Effector memory CD8-positive, alpha-beta T cell (primary cell): ENCODE measurements around the gene SLC36A2.
"Not testable (repeated sequence)": the region's sequence is repeated elsewhere in the genome, so short reads cannot be mapped to it uniquely, and the experiment has no call there.

ENCODE experiments used
- ATAC-seq: fragments of 150-1000 bp; cut with Tn5 transposase; replicated peaks from 2 replicates; pipeline ENCODE4 v1.10.0; 2021; ENCODE audit warnings: mild to moderate bottlenecking, moderate library complexity
- DNase-seq, 3 experiments: peaks; one replicate each; pipeline ENCODE4 v3.0.0; 2021
- H3K27ac Mint-ChIP-seq, 2 donors: one replicate each; pipeline ENCODE4 v1.8.0; 2022; ENCODE audit warnings: mild to moderate bottlenecking in 2 of 2, mixed read lengths in 2 of 2, moderate library complexity in 2 of 2
- H3K27me3 Mint-ChIP-seq, 2 donors: one replicate each; pipeline ENCODE4 v1.8.0; 2022; ENCODE audit warnings: mixed read lengths in 2 of 2
- H3K36me3 Mint-ChIP-seq: one replicate; pipeline ENCODE4 v1.8.0; 2022; ENCODE audit warnings: mild to moderate bottlenecking, moderate library complexity, mixed read lengths; ENCODE audit not compliant: insufficient read depth
- H3K4me1 Mint-ChIP-seq, 2 donors: one replicate each; pipeline ENCODE4 v1.8.0; 2022; ENCODE audit warnings: low read depth in 2 of 2, mixed read lengths in 2 of 2
- H3K4me3 Mint-ChIP-seq, 2 donors: one replicate each; pipeline ENCODE4 v1.8.0; 2022; ENCODE audit warnings: mild to moderate bottlenecking in 2 of 2, mixed read lengths in 2 of 2, moderate library complexity in 2 of 2
- H3K9me3 Mint-ChIP-seq, 2 donors: one replicate each; pipeline ENCODE4 v1.8.0; 2022; ENCODE audit warnings: mixed read lengths in 2 of 2

Gene SLC36A2

DNA sequence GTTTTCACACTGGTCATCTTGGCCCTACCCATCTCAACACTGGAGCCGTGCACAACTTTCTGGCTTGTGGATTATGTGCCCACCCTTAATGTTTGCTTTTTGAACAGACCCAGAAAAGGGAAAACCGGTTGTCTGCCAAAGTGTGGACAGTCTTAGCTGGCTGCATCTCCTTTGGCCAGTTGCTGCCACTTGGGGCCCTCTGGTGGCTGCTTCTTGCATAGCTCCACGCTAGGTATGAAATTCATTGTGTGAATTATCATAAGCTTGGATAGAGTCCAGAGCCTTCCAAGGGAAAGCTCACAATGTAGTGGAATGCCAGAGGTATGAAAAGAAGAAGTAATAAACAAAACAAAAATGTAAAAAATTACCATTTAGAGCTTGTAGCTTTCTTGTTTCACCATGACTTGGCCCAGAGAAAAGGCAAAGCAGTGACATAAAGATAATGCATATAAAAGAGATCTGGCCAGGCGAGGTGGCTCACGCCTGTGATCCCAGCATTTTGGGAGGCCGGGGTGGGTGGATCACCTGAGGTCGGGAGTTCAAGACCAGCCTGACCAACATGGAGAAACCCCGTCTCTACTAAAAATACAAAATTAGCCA lies 31.3 kb downstream of the SLC36A2 start:
- ATAC-seq: peak; percentile 48
- DNase-seq: peak; percentile 36 to 50 (median 39)
- Mint-ChIP-seq H3K27me3 (peaks cover 31 to 49% of the 10 kb centered on the region in 2 donors), H3K9me3 (peaks cover 0 to 3% of the 10 kb centered on the region in 2 donors), H3K4me1 (peaks cover 0 to 3% of the 10 kb centered on the region in 2 donors), H3K36me3 (no peaks in the 10 kb centered on the region), H3K27ac (no peak overlapping the region), H3K4me3 (no peak overlapping the region)

DNA sequence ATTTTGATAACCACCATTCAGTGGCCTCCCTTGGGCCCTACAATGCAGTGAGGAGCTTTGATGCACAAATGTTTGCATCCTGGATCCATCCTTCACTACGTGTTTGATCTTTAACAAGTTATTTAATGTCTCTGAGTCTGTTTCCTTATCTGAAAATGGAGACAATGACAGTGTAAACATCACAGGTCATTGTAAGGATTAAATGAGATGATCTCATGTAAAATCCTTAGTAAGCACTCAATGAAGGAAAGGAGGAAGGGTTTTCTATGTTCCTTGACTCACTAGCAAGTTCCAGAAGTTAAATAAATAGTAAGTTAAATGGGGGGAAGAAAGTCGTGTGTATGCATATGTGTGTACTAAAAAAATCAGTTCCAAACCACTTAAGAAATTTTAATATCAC lies 34.0 kb downstream of the SLC36A2 start:
- Mint-ChIP-seq H3K4me1 (peaks cover 0 to 3% of the 10 kb centered on the region in 2 donors), H3K9me3 (peaks cover 0 to 8% of the 10 kb centered on the region in 2 donors), H3K36me3 (no peaks in the 10 kb centered on the region), H3K27ac (no peak overlapping the region), H3K4me3 (no peak overlapping the region), H3K27me3 (peaks cover 40 to 61% of the 10 kb centered on the region in 2 donors)
- DNase-seq (no peak), ATAC-seq (no peak)

DNA sequence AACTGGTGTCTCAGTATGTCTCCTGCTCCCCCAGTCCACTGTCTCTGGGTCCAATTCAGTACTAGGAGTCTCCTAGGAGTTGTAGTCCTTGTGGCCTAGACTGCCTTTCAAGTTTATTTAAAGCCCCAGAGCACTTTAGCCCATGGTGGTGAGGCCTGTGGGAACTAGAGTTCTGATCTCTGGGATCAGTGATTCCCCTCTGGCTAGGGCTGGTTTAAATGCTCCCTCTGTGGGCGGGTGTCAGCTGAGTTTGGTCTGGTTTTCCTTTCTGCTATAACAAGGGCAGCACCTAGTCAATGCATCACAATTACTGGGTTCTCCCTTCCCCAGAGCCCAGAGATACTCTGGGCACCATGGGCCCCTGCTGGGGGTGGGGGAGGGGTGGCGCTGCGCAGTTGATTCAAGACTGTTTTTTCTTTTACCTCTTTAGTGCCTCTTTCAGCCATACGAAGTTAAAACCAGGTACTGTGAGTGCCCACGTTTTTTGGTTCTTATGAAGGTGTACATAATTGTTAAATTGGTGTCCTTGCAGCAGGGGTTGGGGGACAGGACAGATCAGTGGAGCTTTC lies 34.5 kb downstream of the SLC36A2 start:
- no peak overlapping the region for H3K4me3 Mint-ChIP-seq
- H3K27me3 Mint-ChIP-seq: peaks cover 40 to 61% of the 10 kb centered on the region in 2 donors
- ATAC-seq: no peak
- H3K27ac Mint-ChIP-seq: no peak overlapping the region
- peaks cover 0 to 8% of the 10 kb centered on the region in 2 donors for H3K9me3 Mint-ChIP-seq
- no peaks in the 10 kb centered on the region for H3K36me3 Mint-ChIP-seq
- DNase-seq: no peak
- H3K4me1 Mint-ChIP-seq: peaks cover 0 to 3% of the 10 kb centered on the region in 2 donors

DNA sequence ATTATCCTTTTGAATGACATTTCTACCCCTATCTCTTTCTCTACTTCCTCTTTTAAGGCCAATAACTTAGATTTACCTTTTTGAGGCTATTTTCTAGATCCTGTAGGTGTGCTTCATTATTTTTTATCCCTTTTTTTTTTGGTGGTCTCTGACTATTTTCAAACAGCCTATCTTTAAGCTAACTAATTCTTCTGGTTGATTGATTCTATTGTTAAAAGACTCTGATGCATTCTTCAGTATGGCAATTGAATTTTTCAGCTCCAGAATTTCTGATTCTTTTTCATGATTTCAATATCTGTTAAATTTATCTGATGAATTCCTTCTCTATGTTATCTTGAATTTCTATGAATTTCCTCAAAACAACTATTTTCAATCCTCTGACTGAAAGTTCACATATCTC lies 36.4 kb downstream of the SLC36A2 start:
- Mint-ChIP-seq H3K4me1 (peaks cover 0 to 1% of the 10 kb centered on the region in 2 donors), H3K27me3 (peaks cover 38 to 42% of the 10 kb centered on the region in 2 donors), H3K9me3 (peaks cover 0 to 8% of the 10 kb centered on the region in 2 donors), H3K27ac (no peak overlapping the region), H3K4me3 (no peak overlapping the region), H3K36me3 (no peaks in the 10 kb centered on the region)
- no peak for DNase-seq
- no peak for ATAC-seq

DNA sequence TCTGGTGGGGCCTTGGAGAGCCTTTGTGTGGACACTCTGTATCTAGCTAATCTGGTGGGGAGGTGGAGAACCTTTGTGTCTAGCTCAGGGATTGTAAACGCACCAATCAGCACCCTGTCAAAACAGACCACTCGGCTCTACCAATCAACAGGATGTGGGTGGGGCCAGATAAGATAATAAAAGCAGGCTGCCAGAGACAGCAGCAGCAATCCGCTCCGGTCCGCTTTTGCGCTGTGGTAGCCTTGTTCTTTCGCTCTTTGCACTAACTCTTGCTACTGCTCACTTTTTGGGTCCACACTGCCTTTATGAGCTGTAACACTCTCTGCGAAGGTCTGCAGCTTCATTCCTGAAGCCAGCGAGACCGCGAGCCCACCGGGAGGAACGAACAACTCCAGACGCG lies 37.5 kb downstream of the SLC36A2 start:
- not testable (repeated sequence) for DNase-seq, H3K4me3 Mint-ChIP-seq, H3K4me1 Mint-ChIP-seq, H3K9me3 Mint-ChIP-seq, H3K36me3 Mint-ChIP-seq, H3K27ac Mint-ChIP-seq, ATAC-seq
- H3K27me3 Mint-ChIP-seq: peaks cover 37% of the 10 kb centered on the region in 2 donors

DNA sequence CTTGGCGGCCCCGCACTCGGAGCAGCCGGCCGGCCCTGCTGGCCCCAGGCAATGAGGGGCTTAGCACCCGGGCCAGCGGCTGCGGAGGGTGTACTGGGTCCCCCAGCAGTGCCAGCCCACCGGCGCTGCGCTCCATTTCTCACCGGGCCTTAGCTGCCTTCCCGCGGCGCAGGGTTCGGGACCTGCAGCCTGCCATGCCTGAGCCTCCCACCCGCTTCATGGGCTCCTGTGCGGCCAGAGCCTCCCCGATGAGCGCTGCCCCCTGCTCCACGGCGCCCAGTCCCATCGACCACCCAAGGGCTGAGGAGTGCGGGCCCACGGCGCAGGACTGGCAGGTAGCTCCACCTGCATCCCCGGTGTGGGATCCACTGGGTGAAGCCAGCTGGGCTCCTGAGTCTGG lies 38.1 kb downstream of the SLC36A2 start:
- not testable (repeated sequence) for H3K4me1 Mint-ChIP-seq, H3K27ac Mint-ChIP-seq, DNase-seq, H3K36me3 Mint-ChIP-seq, H3K9me3 Mint-ChIP-seq, H3K4me3 Mint-ChIP-seq, ATAC-seq
- peaks cover 34 to 38% of the 10 kb centered on the region in 2 donors for H3K27me3 Mint-ChIP-seq

DNA sequence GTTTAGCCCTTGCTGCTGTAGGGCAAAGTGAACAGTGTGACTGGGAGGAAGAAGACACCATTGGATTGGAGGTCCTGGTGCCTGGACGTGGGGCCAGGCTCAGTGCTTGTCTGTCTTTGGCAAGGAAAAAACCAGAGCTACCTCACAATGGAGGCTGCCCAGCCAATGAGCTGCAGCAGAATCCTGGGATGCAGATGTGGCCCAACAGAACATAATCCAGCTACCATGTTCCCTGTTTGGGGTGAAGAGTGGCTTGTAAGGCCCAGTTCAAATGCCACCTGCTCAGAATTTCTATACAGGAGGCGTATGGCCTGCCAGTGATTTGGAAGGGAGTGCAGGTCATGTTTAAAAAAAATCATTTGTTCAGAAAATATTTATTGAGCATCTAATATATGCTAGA lies 43.7 kb downstream of the SLC36A2 start, which contains the start of gene SLC36A3:
Gene SLC36A3 (minus strand): TSS at position 101 of the 400 bp plus-strand sequence. CDS start 412 bp downstream, outside the sequence.
- Mint-ChIP-seq H3K4me1 (no peaks in the 10 kb centered on the region), H3K27me3 (peaks cover 48 to 55% of the 10 kb centered on the region in 2 donors), H3K4me3 (no peak within 1 kb of the TSS), H3K9me3 (no peaks in the 10 kb centered on the region), H3K36me3 (no peaks in the 10 kb centered on the region), H3K27ac (no peak within 1 kb of the TSS)
- no peak for DNase-seq
- ATAC-seq: no peak

DNA sequence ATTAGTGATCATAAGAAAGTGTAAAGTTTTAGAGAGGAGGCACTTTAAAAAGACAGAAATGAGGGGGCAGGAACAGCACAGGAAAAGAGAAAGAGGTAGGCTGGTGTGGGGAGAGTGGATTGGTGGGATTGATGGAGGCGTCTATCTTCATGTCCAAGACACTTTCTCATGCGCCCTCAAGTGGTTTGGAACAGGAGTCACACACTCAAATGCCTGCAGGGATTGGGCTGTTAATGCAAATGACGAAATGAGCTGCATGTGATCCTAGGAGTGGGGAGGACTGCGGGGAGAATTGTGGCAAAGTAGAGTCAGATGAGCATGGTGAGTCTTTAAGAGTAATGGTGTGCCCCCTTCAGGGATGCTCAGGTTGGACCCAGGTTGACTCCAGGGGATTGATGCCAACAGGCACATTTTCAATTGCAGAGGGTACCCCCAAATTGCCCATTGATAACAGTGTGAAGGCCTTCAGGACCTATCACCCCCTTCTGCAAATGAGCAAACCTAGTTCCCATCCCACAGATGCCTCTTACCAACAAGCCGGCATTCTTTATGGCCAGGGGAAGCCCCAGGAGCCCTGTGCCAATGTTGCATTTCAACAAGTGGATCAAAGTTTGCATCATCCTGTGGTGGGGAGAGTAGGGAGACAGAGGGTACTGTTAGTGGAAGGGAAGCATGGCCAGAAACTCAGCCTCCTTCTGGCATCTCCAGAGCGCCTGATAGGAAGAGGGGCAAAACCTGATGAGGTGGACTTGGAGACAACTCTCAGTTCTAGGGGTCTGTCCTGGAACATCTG lies 49.1 kb downstream of the SLC36A2 start:
- H3K27ac Mint-ChIP-seq: no peak overlapping the region
- H3K36me3 Mint-ChIP-seq: no peaks in the 10 kb centered on the region
- peaks cover 0 to 6% of the 10 kb centered on the region in 2 donors for H3K4me1 Mint-ChIP-seq
- H3K27me3 Mint-ChIP-seq: peaks cover 66 to 80% of the 10 kb centered on the region in 2 donors
- ATAC-seq (peak; percentile 47), DNase-seq (peak in 1 of 3 experiments; percentile 2)
- no peak overlapping the region for H3K4me3 Mint-ChIP-seq
- H3K9me3 Mint-ChIP-seq: no peaks in the 10 kb centered on the region

DNA sequence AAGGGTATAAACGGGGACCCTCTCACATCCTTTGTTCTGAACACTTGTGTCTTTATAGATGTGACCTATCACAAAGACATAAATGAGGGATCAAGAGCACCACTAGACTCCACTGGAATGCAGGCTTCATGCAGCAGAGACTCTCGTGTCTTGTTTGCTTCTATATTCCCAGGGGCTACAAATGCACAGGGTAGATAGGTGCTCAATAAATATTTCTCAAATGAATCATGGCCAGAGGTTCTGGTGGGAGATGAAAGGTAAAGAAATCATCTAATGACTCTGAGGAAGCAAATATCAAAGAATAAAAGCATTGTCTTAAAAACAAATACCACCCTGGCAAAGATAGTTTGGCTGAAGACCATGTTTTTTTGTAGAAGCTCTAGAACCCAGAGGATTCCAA lies 50.4 kb downstream of the SLC36A2 start:
- no peaks in the 10 kb centered on the region for H3K36me3 Mint-ChIP-seq
- no peak overlapping the region for H3K27ac Mint-ChIP-seq
- H3K9me3 Mint-ChIP-seq: no peaks in the 10 kb centered on the region
- H3K27me3 Mint-ChIP-seq: peaks cover 55 to 67% of the 10 kb centered on the region in 2 donors
- DNase-seq: no peak
- ATAC-seq: no peak
- H3K4me1 Mint-ChIP-seq: peaks cover 0 to 6% of the 10 kb centered on the region in 2 donors
- no peak overlapping the region for H3K4me3 Mint-ChIP-seq

DNA sequence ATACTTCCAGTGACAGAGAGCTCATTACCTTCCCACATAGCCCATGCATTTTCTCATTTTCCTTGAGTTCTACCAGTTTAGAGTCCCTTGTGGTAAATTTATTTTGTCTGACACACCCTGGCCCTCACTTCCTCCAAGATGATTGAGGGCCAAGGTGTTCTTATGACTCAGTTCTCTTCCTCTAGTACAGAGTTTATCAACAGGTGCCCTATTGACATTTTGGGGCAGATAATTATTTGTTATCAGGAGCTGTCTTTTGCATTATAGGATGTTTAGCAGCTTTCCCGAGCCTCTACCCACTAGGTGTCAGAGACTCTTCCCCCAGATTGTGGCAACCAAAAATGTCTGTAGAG lies 50.9 kb downstream of the SLC36A2 start:
- no peak for ATAC-seq
- H3K27me3 Mint-ChIP-seq: peaks cover 50 to 62% of the 10 kb centered on the region in 2 donors
- no peaks in the 10 kb centered on the region for H3K9me3 Mint-ChIP-seq
- no peaks in the 10 kb centered on the region for H3K36me3 Mint-ChIP-seq
- H3K4me3 Mint-ChIP-seq: no peak overlapping the region
- no peak overlapping the region for H3K27ac Mint-ChIP-seq
- no peak for DNase-seq
- H3K4me1 Mint-ChIP-seq: peaks cover 0 to 6% of the 10 kb centered on the region in 2 donors

DNA sequence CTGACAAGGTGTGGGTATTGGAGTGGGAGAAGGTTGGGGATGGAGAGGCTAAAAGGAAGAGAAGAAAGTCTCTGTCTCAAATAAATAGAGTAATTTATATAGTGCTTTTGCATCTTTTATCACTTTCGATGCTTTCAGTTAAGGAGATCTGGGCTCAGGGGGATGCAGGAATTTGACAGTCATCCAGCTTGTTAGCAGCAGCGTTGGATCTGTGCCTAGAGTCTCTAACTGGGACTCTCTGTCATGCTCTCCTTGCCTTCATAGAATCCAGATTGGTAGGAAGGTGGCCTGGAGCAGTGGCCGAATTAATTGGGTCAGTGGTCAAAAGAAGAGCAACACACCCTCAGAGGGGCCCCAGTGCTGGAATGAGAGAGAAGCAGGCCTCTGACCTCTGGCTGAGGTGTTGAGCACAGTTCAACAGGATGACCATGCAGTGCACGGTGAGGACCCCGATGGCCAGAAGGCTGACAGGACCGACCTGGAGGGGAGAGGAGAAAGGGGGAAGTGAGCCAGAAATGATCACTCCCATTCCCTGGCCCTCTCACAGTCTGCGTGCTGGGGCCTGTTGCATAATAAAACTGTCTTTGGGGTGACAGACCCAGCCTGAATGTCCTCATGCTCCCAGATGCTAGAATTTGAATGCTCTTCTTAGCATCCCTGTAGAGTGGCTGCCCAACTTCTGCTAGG lies 51.4 kb downstream of the SLC36A2 start:
- no peak for ATAC-seq
- Mint-ChIP-seq H3K36me3 (no peaks in the 10 kb centered on the region), H3K9me3 (no peaks in the 10 kb centered on the region), H3K4me3 (no peak overlapping the region), H3K27me3 (peaks cover 45 to 56% of the 10 kb centered on the region in 2 donors), H3K27ac (no peak overlapping the region), H3K4me1 (peaks cover 0 to 6% of the 10 kb centered on the region in 2 donors)
- DNase-seq: no peak

DNA sequence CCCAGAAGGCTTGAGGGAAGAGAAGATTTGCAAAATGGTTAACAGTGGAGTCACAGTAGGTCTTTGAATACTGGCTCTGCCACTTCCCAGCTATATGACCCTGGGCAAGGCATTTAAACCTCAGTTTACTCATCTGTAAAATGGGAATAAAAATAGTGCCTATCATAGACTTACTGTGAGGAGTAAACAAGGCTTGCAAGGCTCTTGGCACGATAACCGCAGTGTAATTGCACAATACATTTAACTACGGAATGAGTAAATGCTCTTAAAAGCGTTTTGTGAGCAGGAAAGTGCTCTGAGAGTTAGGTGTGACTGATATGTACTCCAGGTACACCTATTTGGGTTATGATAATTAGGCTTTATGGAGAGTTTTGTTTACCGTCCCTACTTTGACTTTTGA lies 52.2 kb downstream of the SLC36A2 start:
- H3K27ac Mint-ChIP-seq: no peak overlapping the region
- no peak for DNase-seq
- H3K4me3 Mint-ChIP-seq: no peak overlapping the region
- H3K36me3 Mint-ChIP-seq: no peaks in the 10 kb centered on the region
- no peaks in the 10 kb centered on the region for H3K9me3 Mint-ChIP-seq
- H3K4me1 Mint-ChIP-seq: peaks cover 0 to 6% of the 10 kb centered on the region in 2 donors
- peaks cover 39 to 48% of the 10 kb centered on the region in 2 donors for H3K27me3 Mint-ChIP-seq
- ATAC-seq: no peak

DNA sequence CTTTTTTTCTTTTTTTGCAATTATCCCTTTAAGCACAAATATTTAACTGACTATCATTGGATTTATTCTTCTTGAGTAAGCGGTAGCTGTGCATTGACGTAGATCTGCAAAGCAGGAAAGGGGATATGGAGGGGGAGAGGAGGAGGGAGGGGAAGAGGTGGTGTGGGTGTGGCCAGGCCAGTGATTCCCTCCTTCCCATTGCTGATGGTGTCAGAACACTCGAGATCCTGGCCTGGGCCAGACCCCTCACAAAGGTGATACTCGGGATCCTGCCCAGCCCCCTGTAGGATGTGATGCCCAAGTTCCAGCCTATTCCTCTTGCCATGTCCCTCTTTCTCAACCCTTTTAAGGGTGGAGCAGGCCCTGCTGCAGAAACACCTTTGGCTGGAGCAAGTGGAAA lies 53.7 kb downstream of the SLC36A2 start:
- no peak overlapping the region for H3K4me3 Mint-ChIP-seq
- ATAC-seq (no peak), DNase-seq (no peak)
- no peaks in the 10 kb centered on the region for H3K36me3 Mint-ChIP-seq
- H3K4me1 Mint-ChIP-seq: peaks cover 0 to 6% of the 10 kb centered on the region in 2 donors
- peaks cover 31 to 39% of the 10 kb centered on the region in 2 donors for H3K27me3 Mint-ChIP-seq
- no peak overlapping the region for H3K27ac Mint-ChIP-seq
- H3K9me3 Mint-ChIP-seq: no peaks in the 10 kb centered on the region
